Mesendoderm (in vitro differentiated cells): Measurements from ENCODE around the gene SIGLEC5.

Experiments used
- DNase-seq: peaks from one replicate; pipeline ENCODE4 v3.0.0; 2013
- H2AK5ac ChIP-seq: 2 replicates; pipeline ENCODE4 v1.6.1; 2013; ENCODE audit warnings: low read length, inconsistent platforms
- H2BK120ac ChIP-seq: 2 replicates; pipeline ENCODE4 v1.6.1; 2013; ENCODE audit warnings: low read depth, mild to moderate bottlenecking, low read length, moderate library complexity, mixed read lengths
- H2BK15ac ChIP-seq: replicated peaks from 2 replicates; pipeline ENCODE4 v1.6.1; 2013; ENCODE audit warnings: low read depth, mild to moderate bottlenecking, moderate library complexity
- H2BK5ac ChIP-seq: 2 replicates; pipeline ENCODE4 v1.6.1; 2013; ENCODE audit warnings: low read length, inconsistent platforms
- H3K18ac ChIP-seq: 2 replicates; pipeline ENCODE4 v1.6.1; 2013; ENCODE audit warnings: mild to moderate bottlenecking, low read length, mixed read lengths
- H3K23ac ChIP-seq: one replicate; pipeline ENCODE4 v1.6.1; 2013; ENCODE audit warnings: low read length
- H3K27ac ChIP-seq: 2 replicates; pipeline ENCODE4 v1.5.1; 2013; ENCODE audit warnings: low read depth, mild to moderate bottlenecking, inconsistent platforms, low read length, moderate library complexity
- H3K27me3 ChIP-seq: 2 replicates; pipeline ENCODE4 v1.6.1; 2013; ENCODE audit warnings: low read length, control low read depth, mild to moderate bottlenecking, inconsistent platforms; ENCODE audit not compliant: insufficient read depth, poor library complexity
- H3K36me3 ChIP-seq: 2 replicates; pipeline ENCODE4 v1.6.1; 2013; ENCODE audit warnings: low read length, inconsistent platforms; ENCODE audit not compliant: control insufficient read depth, insufficient read depth
- H3K4ac ChIP-seq: one replicate; pipeline ENCODE4 v1.6.1; 2013; ENCODE audit warnings: low read depth, mild to moderate bottlenecking, low read length, moderate library complexity
- H3K4me1 ChIP-seq: 2 replicates; pipeline ENCODE4 v1.6.1; 2013; ENCODE audit warnings: low read depth, low read length, inconsistent platforms; ENCODE audit not compliant: control insufficient read depth
- H3K4me2 ChIP-seq: 2 replicates; pipeline ENCODE4 v1.6.1; 2013; ENCODE audit warnings: low read length
- H3K4me3 ChIP-seq: 2 replicates; pipeline ENCODE4 v1.5.1; 2013; ENCODE audit warnings: mild to moderate bottlenecking, low read length
- H3K56ac ChIP-seq: one replicate; pipeline ENCODE4 v1.6.1; 2013; ENCODE audit warnings: low read length
- H3K79me1 ChIP-seq: 2 replicates; pipeline ENCODE4 v1.6.1; 2013; ENCODE audit warnings: low read length, inconsistent platforms
- H3K79me2 ChIP-seq: 2 replicates; pipeline ENCODE4 v1.6.1; 2013; ENCODE audit warnings: mild to moderate bottlenecking, low read length; ENCODE audit not compliant: control insufficient read depth, insufficient read depth
- H3K9ac ChIP-seq: 2 replicates; pipeline ENCODE4 v1.6.1; 2013; ENCODE audit warnings: low read length, inconsistent platforms
- H4K5ac ChIP-seq: one replicate; pipeline ENCODE4 v1.6.1; 2013; ENCODE audit warnings: low read length
- H4K8ac ChIP-seq: one replicate; pipeline ENCODE4 v1.6.1; 2013; ENCODE audit warnings: low read depth, mild to moderate bottlenecking, control low read depth, low read length, moderate library complexity
- WGBS: extraction: QIAGEN DNeasy Blood & Tissue Kit; methylation state at CpG from one replicate; pipeline ENCODE4 v1.1.7; 2013; ENCODE audit warnings: low lambda C conversion rate, missing lambda C conversion rate; ENCODE audit not compliant: insufficient coverage; ENCODE audit errors: extremely low coverage; 5-methylcytosine and 5-hydroxymethylcytosine counted together

SIGLEC5 gene

DNA sequence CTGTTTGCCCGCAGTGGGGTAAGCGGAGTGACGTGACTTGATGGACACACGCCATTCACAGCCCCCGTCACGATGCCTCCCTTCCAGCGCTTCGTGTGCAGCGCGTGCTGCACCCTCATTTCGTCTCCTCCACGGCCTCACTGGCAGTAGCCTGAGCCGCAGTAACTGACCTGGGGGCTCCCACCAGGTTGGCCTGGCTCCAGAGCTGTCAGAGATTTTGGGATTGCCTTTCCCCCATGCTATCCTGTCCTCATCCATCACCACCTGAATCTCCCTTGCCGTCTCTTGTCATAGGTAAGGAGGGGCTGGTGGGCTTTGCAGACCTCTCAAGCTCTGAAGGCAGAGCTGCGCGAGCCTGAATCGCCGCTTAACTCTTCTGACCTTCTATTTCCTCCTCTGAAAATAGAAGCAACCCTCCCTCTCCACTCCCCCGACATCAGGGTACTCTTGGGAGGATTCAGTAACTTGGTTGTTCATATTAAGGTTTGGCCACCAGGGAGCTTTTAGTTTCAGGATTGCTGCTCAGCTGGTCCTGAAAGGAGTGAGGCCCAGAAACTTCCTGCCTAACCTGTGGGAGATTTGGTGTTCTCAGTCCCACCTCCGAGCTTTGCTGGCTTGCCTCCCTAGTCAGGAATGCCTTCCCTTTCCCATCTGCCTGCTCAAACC is 27.9 kb downstream of the SIGLEC5 start:
- H4K8ac ChIP-seq: no peak overlapping the region
- H3K18ac ChIP-seq: no peak overlapping the region
- H2BK5ac ChIP-seq: no peak overlapping the region
- DNase-seq: no peak
- H3K27ac ChIP-seq: no peak overlapping the region
- H3K4me3 ChIP-seq: no peak overlapping the region
- H3K4me2 ChIP-seq: no peak overlapping the region
- no peaks in the 10 kb centered on the region for H3K36me3 ChIP-seq
- no peak overlapping the region for H3K4ac ChIP-seq
- H3K79me1 ChIP-seq: no peaks in the 10 kb centered on the region
- H3K27me3 ChIP-seq: no peaks in the 10 kb centered on the region
- H3K56ac ChIP-seq: no peak overlapping the region
- H3K79me2 ChIP-seq: no peaks in the 10 kb centered on the region
- no peak overlapping the region for H4K5ac ChIP-seq
- no peak overlapping the region for H2BK15ac ChIP-seq
- H3K23ac ChIP-seq: no peak overlapping the region
- no peaks in the 10 kb centered on the region for H3K4me1 ChIP-seq
- no CpG with 5 or more reads among the region's 20 CpGs for WGBS
- no peak overlapping the region for H3K9ac ChIP-seq
- H2BK120ac ChIP-seq: no peak overlapping the region
- no peak overlapping the region for H2AK5ac ChIP-seq

DNA sequence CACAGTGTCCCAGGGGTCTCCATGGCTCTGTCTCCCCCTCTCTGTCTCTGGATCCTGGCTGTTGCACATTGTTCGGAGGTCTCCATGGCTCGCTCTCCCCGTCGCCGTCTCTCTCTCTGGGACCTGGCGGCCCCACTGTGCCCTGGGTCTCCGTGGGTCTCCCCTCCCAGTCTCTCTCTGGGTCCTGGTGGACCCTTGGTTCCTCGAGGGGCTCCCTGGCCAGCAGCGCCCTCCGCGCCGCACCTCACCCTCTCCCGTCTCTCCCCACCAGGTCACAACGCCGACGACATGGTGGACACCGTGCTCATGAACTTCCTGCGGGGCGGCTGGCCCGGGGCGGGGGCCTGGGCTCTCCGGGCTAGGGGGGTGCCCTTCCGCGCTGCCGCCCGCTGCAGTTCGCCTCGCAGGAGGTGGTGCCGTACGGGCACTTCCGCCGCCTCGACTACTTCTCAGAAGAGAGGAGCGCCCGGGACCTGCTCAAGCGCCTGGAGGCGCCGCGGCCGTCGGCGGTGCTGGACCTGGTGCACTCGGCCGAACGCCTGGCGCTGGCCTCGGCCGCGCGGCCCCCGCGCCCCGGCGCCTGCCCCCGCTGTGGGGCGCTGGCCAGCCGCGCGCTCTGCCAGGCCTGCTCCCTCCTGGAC is 29.1 kb downstream of the SIGLEC5 start:
- no peak overlapping the region for H2BK15ac ChIP-seq
- H3K56ac ChIP-seq: no peak overlapping the region
- no peaks in the 10 kb centered on the region for H3K27me3 ChIP-seq
- H3K79me1 ChIP-seq: no peaks in the 10 kb centered on the region
- no peak overlapping the region for H2BK5ac ChIP-seq
- H3K36me3 ChIP-seq: no peaks in the 10 kb centered on the region
- no peak overlapping the region for H4K5ac ChIP-seq
- H3K4ac ChIP-seq: no peak overlapping the region
- H3K9ac ChIP-seq: no peak overlapping the region
- H2BK120ac ChIP-seq: no peak overlapping the region
- DNase-seq: no peak
- H3K23ac ChIP-seq: no peak overlapping the region
- no peaks in the 10 kb centered on the region for H3K4me1 ChIP-seq
- H4K8ac ChIP-seq: no peak overlapping the region
- H3K4me2 ChIP-seq: no peak overlapping the region
- H3K18ac ChIP-seq: no peak overlapping the region
- no peaks in the 10 kb centered on the region for H3K79me2 ChIP-seq
- WGBS: no CpG with 5 or more reads among the region's 59 CpGs
- no peak overlapping the region for H2AK5ac ChIP-seq
- no peak overlapping the region for H3K27ac ChIP-seq
- no peak overlapping the region for H3K4me3 ChIP-seq

GRCh38 chr19:51599084-51599483 is 31.1 kb downstream of the SIGLEC5 start:
- H3K9ac ChIP-seq: no peak overlapping the region

DNA sequence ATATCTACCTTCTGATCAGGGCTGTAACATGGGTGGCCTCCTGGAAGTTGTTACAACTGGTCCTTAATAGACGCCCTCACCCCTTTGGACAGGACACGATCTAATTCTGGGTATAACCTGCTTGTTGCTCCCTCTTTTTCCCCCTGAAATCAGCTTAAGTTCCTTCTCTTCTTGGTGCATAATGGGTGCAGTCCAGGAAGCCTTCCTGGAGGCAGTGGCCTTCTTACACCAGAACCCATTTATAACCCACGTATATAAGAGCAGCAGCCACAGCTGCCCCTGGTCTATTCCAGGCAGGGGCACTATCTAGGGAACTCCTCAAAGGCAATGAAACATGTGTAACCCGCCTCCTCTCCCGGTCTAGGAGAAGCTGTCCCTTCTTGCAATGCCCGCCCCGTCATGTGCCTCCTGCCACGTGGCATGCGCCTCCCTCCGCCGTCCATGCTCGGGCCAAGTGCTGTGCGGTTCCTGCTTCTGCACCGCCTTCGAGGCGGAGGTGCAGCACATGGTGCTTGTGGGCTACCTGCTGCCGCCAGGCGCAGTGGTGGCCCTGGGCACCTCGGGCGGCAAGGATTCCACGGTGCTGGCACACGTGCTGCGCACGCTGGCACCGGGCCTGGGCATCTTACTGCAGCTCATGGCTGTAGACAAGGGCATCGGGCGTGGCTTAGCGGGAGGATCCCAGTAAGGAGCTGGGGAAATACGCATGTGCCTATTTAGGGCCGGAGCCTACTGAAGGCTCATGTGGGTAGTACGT is 31.9 kb downstream of the SIGLEC5 start:
- DNase-seq: no peak
- no peaks in the 10 kb centered on the region for H3K27me3 ChIP-seq
- no peaks in the 10 kb centered on the region for H3K4me1 ChIP-seq
- no peak overlapping the region for H3K56ac ChIP-seq
- H3K4me3 ChIP-seq: no peak overlapping the region
- no peak overlapping the region for H3K27ac ChIP-seq
- no CpG with 5 or more reads among the region's 31 CpGs for WGBS
- H3K4me2 ChIP-seq: no peak overlapping the region
- H4K5ac ChIP-seq: no peak overlapping the region
- no peak overlapping the region for H3K23ac ChIP-seq
- H2BK5ac ChIP-seq: no peak overlapping the region
- no peak overlapping the region for H3K18ac ChIP-seq
- H2BK120ac ChIP-seq: no peak overlapping the region
- H2BK15ac ChIP-seq: no peak overlapping the region
- H4K8ac ChIP-seq: no peak overlapping the region
- H3K36me3 ChIP-seq: no peaks in the 10 kb centered on the region
- H3K79me1 ChIP-seq: no peaks in the 10 kb centered on the region
- no peak overlapping the region for H2AK5ac ChIP-seq
- no peak overlapping the region for H3K4ac ChIP-seq
- no peaks in the 10 kb centered on the region for H3K79me2 ChIP-seq
- H3K9ac ChIP-seq: no peak overlapping the region

More at GRCh38 chr19:51599084-51599483, 31.1 kb downstream of the SIGLEC5 start:
- H3K27me3 ChIP-seq: no peaks in the 10 kb centered on the region
- no peaks in the 10 kb centered on the region for H3K79me2 ChIP-seq
- no peak overlapping the region for H3K56ac ChIP-seq
- no peak for DNase-seq
- no peak overlapping the region for H4K8ac ChIP-seq
- H3K4me1 ChIP-seq: no peaks in the 10 kb centered on the region
- H3K4ac ChIP-seq: no peak overlapping the region
- no peak overlapping the region for H2BK120ac ChIP-seq
- H2BK5ac ChIP-seq: no peak overlapping the region
- no peak overlapping the region for H3K23ac ChIP-seq
- H3K27ac ChIP-seq: no peak overlapping the region
- WGBS: no CpG with 5 or more reads among the region's 10 CpGs
- H2AK5ac ChIP-seq: no peak overlapping the region
- H3K18ac ChIP-seq: no peak overlapping the region
- no peak overlapping the region for H2BK15ac ChIP-seq
- H3K36me3 ChIP-seq: no peaks in the 10 kb centered on the region
- H4K5ac ChIP-seq: no peak overlapping the region
- H3K79me1 ChIP-seq: no peaks in the 10 kb centered on the region
- no peak overlapping the region for H3K4me2 ChIP-seq
- no peak overlapping the region for H3K4me3 ChIP-seq

DNA sequence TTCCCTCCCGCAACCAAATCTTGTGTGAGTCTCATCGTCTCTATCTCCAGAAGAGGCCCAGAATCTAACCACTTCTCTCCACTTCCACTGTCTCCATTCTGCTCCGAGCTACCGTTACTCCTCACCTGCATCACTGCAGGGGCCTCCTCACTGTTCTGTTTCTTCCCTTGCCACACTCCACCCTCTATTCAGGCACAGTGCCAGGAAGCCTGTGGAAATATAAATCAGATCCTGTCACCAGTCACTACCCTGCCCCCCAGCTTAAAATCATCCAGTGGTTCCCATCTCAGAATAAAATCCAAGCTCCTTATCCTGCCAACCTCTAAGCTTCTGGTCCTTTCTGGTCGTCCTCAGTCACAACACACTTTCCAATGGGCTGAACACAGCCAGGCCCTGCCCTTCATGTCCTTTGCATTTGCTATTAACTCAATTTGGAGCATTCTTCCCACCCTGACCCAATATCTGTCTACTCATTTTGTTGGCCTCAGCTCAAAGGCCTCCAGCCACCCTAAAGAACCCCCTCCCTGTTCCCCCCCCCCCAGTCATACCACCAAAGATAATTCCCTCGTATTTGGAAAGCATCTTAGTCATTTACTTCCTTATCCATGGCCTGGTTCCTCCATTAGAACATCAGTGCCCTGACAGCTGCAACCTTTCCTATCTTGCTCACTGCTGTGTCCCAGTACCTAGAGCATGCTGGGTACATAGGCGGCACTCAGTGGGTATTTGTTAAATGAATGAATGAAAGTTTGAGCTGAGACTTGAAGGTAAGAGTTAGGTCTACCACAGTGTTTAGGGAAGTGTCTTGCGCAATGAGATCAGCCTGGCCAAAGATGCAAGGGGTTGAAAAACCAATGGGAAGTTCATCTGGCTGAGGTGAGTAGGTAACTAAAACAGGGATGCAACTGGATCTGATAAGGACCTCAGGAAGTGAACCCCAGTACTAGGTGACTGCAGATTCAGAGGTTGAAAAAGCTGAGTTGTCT is 34.7 kb downstream of the SIGLEC5 start:
- no peak overlapping the region for H3K9ac ChIP-seq
- no peak overlapping the region for H3K4ac ChIP-seq
- H3K4me3 ChIP-seq: no peak overlapping the region
- no peak overlapping the region for H2BK15ac ChIP-seq
- no peaks in the 10 kb centered on the region for H3K27me3 ChIP-seq
- H3K23ac ChIP-seq: no peak overlapping the region
- H3K36me3 ChIP-seq: no peaks in the 10 kb centered on the region
- H3K27ac ChIP-seq: no peak overlapping the region
- H3K56ac ChIP-seq: no peak overlapping the region
- no peaks in the 10 kb centered on the region for H3K79me1 ChIP-seq
- H2BK5ac ChIP-seq: no peak overlapping the region
- H4K8ac ChIP-seq: no peak overlapping the region
- no peaks in the 10 kb centered on the region for H3K79me2 ChIP-seq
- H3K4me1 ChIP-seq: no peaks in the 10 kb centered on the region
- DNase-seq: no peak
- H4K5ac ChIP-seq: no peak overlapping the region
- no CpG with 5 or more reads among the region's 8 CpGs for WGBS
- no peak overlapping the region for H2BK120ac ChIP-seq
- no peak overlapping the region for H2AK5ac ChIP-seq
- no peak overlapping the region for H3K4me2 ChIP-seq
- H3K18ac ChIP-seq: no peak overlapping the region
